ENCODE data around the gene PSEN1.

DNA sequence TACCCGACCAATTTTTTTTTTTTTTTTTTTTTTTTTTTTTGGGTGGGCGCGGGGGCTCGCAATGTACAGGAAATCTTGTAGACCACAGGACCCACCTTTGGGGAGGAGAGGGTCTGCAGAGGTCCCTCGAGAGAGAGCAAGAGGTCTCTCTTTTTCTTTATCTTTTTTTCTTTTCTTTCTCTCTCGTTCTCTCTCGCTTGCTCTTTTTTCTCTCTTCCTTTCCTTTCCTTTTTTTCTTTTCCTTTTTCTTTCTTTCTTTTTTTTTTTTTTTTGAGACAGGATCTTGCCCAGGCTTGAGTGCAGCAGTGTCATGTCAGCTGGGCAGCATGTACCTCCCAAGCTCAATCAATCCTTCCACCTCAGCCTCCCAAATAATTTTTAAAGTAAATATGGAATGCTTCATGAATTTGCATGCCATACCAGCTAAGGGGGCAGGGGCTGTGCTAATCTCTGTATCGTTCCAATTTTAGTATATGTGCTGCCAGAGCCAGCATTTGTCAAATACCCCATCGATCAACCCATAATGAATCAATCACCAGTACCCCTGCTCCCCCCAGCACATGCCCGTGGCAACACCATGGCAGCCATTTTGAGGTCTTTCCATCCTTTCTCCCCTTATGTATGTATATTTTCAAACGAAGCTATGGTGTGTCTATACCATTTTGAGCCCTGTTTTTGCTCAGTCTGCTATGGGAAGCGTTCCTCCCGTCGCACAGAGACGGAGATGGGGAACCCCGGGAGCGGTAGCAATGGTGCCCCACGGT lies 110.3 kb downstream of the PSEN1 start:
- TF ChIP-seq POLR2A (IDR thresholded peaks at IDR 0.05): no peak
- TF ChIP-seq, protein P1, sequence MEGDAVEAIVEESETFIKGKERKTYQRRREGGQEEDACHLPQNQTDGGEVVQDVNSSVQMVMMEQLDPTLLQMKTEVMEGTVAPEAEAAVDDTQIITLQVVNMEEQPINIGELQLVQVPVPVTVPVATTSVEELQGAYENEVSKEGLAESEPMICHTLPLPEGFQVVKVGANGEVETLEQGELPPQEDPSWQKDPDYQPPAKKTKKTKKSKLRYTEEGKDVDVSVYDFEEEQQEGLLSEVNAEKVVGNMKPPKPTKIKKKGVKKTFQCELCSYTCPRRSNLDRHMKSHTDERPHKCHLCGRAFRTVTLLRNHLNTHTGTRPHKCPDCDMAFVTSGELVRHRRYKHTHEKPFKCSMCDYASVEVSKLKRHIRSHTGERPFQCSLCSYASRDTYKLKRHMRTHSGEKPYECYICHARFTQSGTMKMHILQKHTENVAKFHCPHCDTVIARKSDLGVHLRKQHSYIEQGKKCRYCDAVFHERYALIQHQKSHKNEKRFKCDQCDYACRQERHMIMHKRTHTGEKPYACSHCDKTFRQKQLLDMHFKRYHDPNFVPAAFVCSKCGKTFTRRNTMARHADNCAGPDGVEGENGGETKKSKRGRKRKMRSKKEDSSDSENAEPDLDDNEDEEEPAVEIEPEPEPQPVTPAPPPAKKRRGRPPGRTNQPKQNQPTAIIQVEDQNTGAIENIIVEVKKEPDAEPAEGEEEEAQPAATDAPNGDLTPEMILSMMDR (IDR thresholded peaks at IDR 0.05 in 8 of 11, conservative IDR thresholded peaks at IDR 0.05 in 3 of 11): no peak
